Mucosa of descending colon (tissue), 3 donors: Measurements from ENCODE around the gene KRT37. TPM values are rescaled to one million over a fixed set of nuclear protein-coding genes. Genes with fewer than 3 reads are reported as not detected.
"Not testable (repeated sequence)": the region's sequence is repeated elsewhere in the genome, so short reads cannot be mapped to it uniquely, and the experiment has no call there.

Experiments used
- ATAC-seq: fragments of 200-7000 bp; cut with Tn5 transposase; one replicate; pipeline ENCODE4 v1.9.1; 2020; ENCODE audit warnings: mild to moderate bottlenecking, moderate library complexity
- DNase-seq, 3 donors: peaks; one replicate each; pipeline ENCODE4 v3.0.0-alpha.2; 2020
- H3K36me3 ChIP-seq: fragments of 200-600 bp; one replicate; pipeline ENCODE4 v1.8.0; 2021; ENCODE audit warnings: low read depth, mild to moderate bottlenecking
- H3K4me1 ChIP-seq: fragments of 200-600 bp; one replicate; pipeline ENCODE4 v1.8.0; 2021; ENCODE audit warnings: low read depth, mild to moderate bottlenecking
- H3K4me3 ChIP-seq: fragments of 200-600 bp; one replicate; pipeline ENCODE4 v1.8.0; 2021; ENCODE audit warnings: mild to moderate bottlenecking
- H3K9me3 ChIP-seq: fragments of 200-600 bp; one replicate; pipeline ENCODE4 v1.8.0; 2021; ENCODE audit warnings: mild to moderate bottlenecking
- CTCF ChIP-seq: fragments of 200-600 bp; IDR thresholded peaks from one replicate; pipeline ENCODE4 v1.8.0; 2022; ENCODE audit warnings: antibody characterized with exemption, mild to moderate bottlenecking
- intact Hi-C, 2 donors: fragments of 100-400 bp; cut with DNase I in 1 of 2; cut with micrococcal nuclease in 1 of 2; formaldehyde crosslinking; loops; one replicate each; pipeline versions ENCODE4 v1.11.0 to v1.11.1; 2022; cut with DNase I, micrococcal nuclease
- total RNA-seq, 3 donors: library from RNA; stranded (reverse); fragmentation: NEBNext Ultra II Directional in 2 of 3; extraction: Animal tissue kit (Norgen Biotek cat#: 25700) in 2 of 3; gene quantifications; one replicate each; pipeline versions ENCODE4 v1.2.1 to v1.2.4, GENCODE V29; 2021 to 2023
- donor health status: DM: no; HTN: no; CAD: no; lungs with moderate emphysema.
- donor health status: DM: no; HTN: no; CAD: no.
- donor health status: DM: no; HTN: yes; CAD: no.

The KRT37 gene
- total RNA-seq, 3 donors from 2014 or later, result not detected

- Histone ChIP-seq H3K4me3 (no peak overlapping the region), H3K36me3 (no peaks in the 10 kb centered on the region), H3K4me1 (no peaks in the 10 kb centered on the region), H3K9me3 (no peaks in the 10 kb centered on the region)
- ATAC-seq, result no peak
- no peak for DNase-seq
- no peak for TF ChIP-seq CTCF
- intact Hi-C loops, result no loop called here
Measured at GRCh38 chr17:41428591-41429291, 4.4 kb upstream of the KRT37 start.

GRCh38 chr17:41422586-41422985, 1.8 kb downstream of the KRT37 start:
- ATAC-seq, intact Hi-C loops: not testable (repeated sequence)

GRCh38 chr17:41421617-41422016, 2.8 kb downstream of the KRT37 start:
- DNase-seq, result no peak
- no peak for ATAC-seq
- intact Hi-C loops, result no loop called here

More at GRCh38 chr17:41422586-41422985, 1.8 kb downstream of the KRT37 start:
- H3K4me1 ChIP-seq, H3K4me3 ChIP-seq, DNase-seq, H3K9me3 ChIP-seq, H3K36me3 ChIP-seq: not testable (repeated sequence)

DNA sequence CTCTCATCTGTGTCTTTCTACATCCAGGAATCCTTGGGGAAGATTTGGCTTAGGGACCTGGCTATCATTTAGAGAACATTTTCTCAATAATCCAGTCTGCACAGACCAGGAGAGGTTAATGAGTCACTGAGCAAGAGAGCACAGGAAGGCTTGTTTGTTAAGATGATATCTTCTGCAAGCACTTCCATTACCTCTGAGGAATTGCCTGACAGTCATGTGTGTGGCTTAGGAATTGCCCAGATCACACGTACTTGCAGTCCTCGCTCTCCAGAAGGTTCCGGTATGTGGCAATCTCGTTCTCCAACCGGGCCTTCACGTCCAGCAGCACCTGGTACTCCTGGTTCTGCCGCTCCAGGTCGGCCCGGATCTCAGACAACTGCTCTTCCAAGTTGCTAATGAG, 3.3 kb downstream of the KRT37 start:
- H3K9me3 ChIP-seq, result no peaks in the 10 kb centered on the region
- TF ChIP-seq CTCF, result no peak
- ATAC-seq, result no peak
- no peaks in the 10 kb centered on the region for H3K36me3 ChIP-seq
- no peak for DNase-seq
- no peaks in the 10 kb centered on the region for H3K4me1 ChIP-seq
- no peak overlapping the region for H3K4me3 ChIP-seq
- intact Hi-C loops, result no loop called here

More at GRCh38 chr17:41421617-41422016, 2.8 kb downstream of the KRT37 start:
- no peaks in the 10 kb centered on the region for H3K4me1 ChIP-seq
- H3K36me3 ChIP-seq, result no peaks in the 10 kb centered on the region
- no peak overlapping the region for H3K4me3 ChIP-seq
- no peak for TF ChIP-seq CTCF
- no peaks in the 10 kb centered on the region for H3K9me3 ChIP-seq

DNA sequence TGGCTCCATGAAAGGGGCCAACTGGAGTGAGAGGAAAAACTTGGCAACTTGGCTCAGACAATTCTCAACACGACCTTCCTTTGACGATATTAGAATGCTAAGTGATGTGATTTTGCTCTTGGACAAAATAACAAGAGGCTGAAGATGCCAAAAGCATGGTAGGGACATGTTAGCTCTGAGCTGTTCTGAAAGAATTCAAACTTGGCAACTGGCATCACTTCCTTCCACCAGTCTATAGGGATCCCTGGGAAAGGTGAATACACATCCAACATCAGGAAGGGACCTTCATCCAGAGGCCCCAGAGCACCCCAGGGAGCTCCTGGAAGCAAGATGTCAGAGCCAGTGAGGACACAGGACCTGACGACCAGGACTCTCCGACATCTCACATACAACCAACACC, 4.3 kb downstream of the KRT37 start:
- Histone ChIP-seq H3K9me3 (no peaks in the 10 kb centered on the region), H3K4me3 (no peak overlapping the region), H3K4me1 (no peaks in the 10 kb centered on the region), H3K36me3 (no peaks in the 10 kb centered on the region)
- TF ChIP-seq CTCF, result no peak
- ATAC-seq, result no peak
- intact Hi-C loops, result no loop called here
- DNase-seq, result no peak

- Histone ChIP-seq H3K4me1 (no peaks in the 10 kb centered on the region), H3K9me3 (no peaks in the 10 kb centered on the region), H3K36me3 (no peaks in the 10 kb centered on the region), H3K4me3 (no peak overlapping the region)
- intact Hi-C loops, result no loop called here
- TF ChIP-seq CTCF, result no peak
- DNase-seq, result no peak
- no peak for ATAC-seq
Measured at GRCh38 chr17:41419716-41420115, 4.7 kb downstream of the KRT37 start.
